SK-N-MC (cell line): ENCODE data around the gene LRP2BP.

Experiments used
- EZH2 ChIP-seq: fragments of 200-600 bp; sonication (generic); IDR thresholded peaks from one replicate; pipeline ENCODE4 v1.6.1; 2017; ENCODE audit warnings: antibody characterized with exemption
- POLR2AphosphoS5 ChIP-seq: IDR thresholded peaks from 2 replicates; pipeline ENCODE4 v1.6.1; 2012; ENCODE audit warnings: mild to moderate bottlenecking, low read depth, low read length, borderline replicate concordance

- TF ChIP-seq POLR2AphosphoS5 = no peak
- no peak for TF ChIP-seq EZH2
These were observed 51.8 kb downstream of the LRP2BP start for GRCh38 chr4:185343726-185344581.
